Osteocyte (in vitro differentiated cells): Measurements from ENCODE around the gene NRCAM. TPM values are rescaled to one million over a fixed set of nuclear protein-coding genes. Genes with fewer than 3 reads are reported as not detected.
A peak's percentile ranks its signal among the peaks of the same experiment; 100 is the strongest.

Experiments
- DNase-seq: peaks from one replicate; pipeline ENCODE4 v3.0.0; 2021; ENCODE audit warnings: mixed read lengths; ENCODE audit not compliant: unreplicated experiment; ENCODE audit errors: extremely low spot score
- H3K27ac Mint-ChIP-seq: one replicate; pipeline ENCODE4 v1.8.0; 2021; ENCODE audit warnings: mild to moderate bottlenecking, mixed read lengths; ENCODE audit not compliant: unreplicated experiment
- H3K27me3 Mint-ChIP-seq: one replicate; pipeline ENCODE4 v1.8.0; 2021; ENCODE audit warnings: mixed read lengths; ENCODE audit not compliant: unreplicated experiment
- H3K36me3 Mint-ChIP-seq: one replicate; pipeline ENCODE4 v1.8.0; 2021; ENCODE audit warnings: mixed read lengths; ENCODE audit not compliant: unreplicated experiment
- H3K4me1 Mint-ChIP-seq: one replicate; pipeline ENCODE4 v1.8.0; 2021; ENCODE audit warnings: mixed read lengths; ENCODE audit not compliant: unreplicated experiment
- H3K4me3 Mint-ChIP-seq: one replicate; pipeline ENCODE4 v1.8.0; 2021; ENCODE audit warnings: mild to moderate bottlenecking, moderate library complexity, mixed read lengths; ENCODE audit not compliant: unreplicated experiment
- H3K9me3 Mint-ChIP-seq: one replicate; pipeline ENCODE4 v1.8.0; 2021; ENCODE audit warnings: mixed read lengths; ENCODE audit not compliant: unreplicated experiment
- total RNA-seq: library from RNA; stranded (reverse); gene quantifications from 2 replicates; pipeline ENCODE4 v1.2.1, GENCODE V29; 2021
- TF ChIP-seq, protein P1 (sequence below): fragments of 200-600 bp; sonication (generic); IDR thresholded peaks from 2 replicates; pipeline ENCODE4 v1.5.0; 2021; ENCODE audit warnings: antibody characterized with exemption, mild to moderate bottlenecking, moderate library complexity

The NRCAM gene
- total RNA-seq, 1 donor from 2014 or later: 81.8 TPM

DNA sequence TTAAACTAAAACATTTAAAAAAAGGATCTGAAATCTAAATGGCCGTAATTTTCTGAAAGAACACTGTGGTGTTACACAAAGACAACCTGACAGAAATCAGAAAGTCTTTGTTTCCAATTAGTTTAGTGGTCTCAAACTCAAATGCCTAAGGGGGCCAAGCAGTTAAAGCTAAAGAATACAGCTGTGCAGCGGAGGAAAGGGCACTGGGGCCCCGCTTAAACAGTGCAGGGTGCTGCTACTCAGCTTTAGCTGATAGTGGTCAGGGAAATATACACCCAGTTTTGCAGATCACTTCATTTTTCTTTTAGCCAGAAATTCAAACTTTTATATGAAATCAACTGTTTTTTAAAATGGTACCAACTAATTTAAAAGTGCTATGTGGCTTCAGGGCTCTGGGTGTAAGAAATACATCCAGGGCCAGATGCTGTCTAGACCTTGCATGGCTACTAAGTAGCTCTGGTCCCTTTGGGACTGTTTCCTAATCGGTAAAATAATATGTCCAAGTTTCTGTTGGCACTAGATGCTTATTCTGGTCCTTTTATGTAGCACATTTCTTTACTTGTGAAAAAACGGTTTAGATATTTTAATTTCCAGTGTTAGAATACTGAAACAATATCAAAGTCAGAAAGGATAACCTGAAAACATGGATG is 164.3 kb downstream of the NRCAM start:
- TF ChIP-seq, protein P1, sequence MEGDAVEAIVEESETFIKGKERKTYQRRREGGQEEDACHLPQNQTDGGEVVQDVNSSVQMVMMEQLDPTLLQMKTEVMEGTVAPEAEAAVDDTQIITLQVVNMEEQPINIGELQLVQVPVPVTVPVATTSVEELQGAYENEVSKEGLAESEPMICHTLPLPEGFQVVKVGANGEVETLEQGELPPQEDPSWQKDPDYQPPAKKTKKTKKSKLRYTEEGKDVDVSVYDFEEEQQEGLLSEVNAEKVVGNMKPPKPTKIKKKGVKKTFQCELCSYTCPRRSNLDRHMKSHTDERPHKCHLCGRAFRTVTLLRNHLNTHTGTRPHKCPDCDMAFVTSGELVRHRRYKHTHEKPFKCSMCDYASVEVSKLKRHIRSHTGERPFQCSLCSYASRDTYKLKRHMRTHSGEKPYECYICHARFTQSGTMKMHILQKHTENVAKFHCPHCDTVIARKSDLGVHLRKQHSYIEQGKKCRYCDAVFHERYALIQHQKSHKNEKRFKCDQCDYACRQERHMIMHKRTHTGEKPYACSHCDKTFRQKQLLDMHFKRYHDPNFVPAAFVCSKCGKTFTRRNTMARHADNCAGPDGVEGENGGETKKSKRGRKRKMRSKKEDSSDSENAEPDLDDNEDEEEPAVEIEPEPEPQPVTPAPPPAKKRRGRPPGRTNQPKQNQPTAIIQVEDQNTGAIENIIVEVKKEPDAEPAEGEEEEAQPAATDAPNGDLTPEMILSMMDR: no peak
- H3K4me1 Mint-ChIP-seq: peaks cover 50% of the 10 kb centered on the region
- H3K36me3 Mint-ChIP-seq: peaks cover 9% of the 10 kb centered on the region
- peaks cover 4% of the 10 kb centered on the region for H3K9me3 Mint-ChIP-seq
- peak overlapping the region; percentile 84 for H3K27ac Mint-ChIP-seq
- no peak overlapping the region for H3K4me3 Mint-ChIP-seq
- no peak for DNase-seq
- no peaks in the 10 kb centered on the region for H3K27me3 Mint-ChIP-seq

DNA sequence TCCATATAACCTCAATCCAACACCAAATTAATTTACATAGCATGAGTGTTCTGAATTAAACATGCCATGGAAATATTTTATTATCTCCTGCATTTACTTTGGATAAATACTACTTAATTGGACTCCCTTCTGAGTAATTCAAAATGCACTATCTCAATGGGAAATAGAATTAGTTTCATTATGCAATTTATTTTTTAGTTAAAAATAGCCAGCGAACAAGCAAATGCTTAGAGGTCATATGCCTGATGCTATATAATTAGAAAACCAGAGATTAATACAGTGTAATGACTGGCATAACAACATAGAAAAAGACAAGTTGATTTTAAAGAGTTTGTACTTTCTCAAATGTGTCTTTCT is 165.1 kb downstream of the NRCAM start:
- H3K9me3 Mint-ChIP-seq: peaks cover 4% of the 10 kb centered on the region
- peak overlapping the region; percentile 84 for H3K27ac Mint-ChIP-seq
- peaks cover 11% of the 10 kb centered on the region for H3K36me3 Mint-ChIP-seq
- no peak for DNase-seq
- H3K4me1 Mint-ChIP-seq: peaks cover 48% of the 10 kb centered on the region
- no peak overlapping the region for H3K4me3 Mint-ChIP-seq
- TF ChIP-seq, protein P1: no peak
- no peaks in the 10 kb centered on the region for H3K27me3 Mint-ChIP-seq

DNA sequence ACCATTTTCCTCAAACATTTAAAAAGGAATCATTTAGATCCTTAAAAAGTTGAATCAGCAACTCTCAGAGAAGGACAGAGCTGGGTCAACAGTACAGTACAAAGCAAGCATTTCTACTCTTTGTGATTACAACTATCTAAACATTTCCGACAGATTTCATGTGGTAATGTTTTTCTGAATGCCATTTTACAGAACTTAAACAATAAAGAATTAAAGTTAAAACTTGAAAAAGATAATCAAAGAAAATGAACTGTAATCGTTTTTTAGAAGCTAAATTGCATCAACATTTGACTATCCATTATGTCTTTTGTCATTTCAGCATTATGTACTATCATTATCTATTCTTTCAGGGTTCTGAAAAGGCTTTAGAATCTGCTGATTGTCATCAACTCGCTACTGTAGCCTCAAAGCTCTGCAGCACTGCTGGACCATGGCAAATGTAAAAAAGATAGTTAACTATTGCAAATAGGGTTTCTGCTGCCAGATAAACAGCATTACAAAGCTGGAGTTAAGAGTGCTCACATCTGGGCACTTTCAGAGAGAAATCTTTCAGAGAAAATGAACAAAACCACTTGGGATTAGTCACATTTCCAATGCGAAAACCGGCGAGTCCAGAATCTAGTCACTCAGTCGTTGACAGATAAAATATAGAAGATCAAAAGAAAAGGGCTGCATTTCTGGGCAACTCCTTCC is 165.6 kb downstream of the NRCAM start:
- Mint-ChIP-seq H3K27me3 (no peaks in the 10 kb centered on the region), H3K9me3 (peaks cover 4% of the 10 kb centered on the region)
- no peak for DNase-seq

DNA sequence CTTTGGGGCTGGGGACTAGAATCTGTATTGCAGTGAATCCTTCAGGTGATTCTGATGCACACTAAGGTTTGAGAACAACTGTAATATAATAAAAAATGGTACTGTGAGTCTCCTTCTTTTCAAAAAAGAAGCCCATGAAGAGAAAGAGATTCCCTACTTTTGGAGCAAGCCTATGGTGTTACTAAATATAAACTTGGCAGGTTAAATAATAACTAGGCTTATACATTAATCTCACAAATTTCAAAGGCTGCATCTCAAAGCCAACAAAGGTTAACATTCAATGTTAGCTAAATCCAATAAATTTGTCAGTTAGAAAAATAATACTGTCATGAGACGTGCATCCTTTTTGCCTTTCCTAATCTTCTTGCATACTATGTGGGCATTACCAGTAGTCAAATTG is 166.4 kb downstream of the NRCAM start:
- H3K4me3 Mint-ChIP-seq: no peak overlapping the region
- peaks cover 55% of the 10 kb centered on the region for H3K4me1 Mint-ChIP-seq
- peaks cover 11% of the 10 kb centered on the region for H3K36me3 Mint-ChIP-seq
- TF ChIP-seq, protein P1: no peak
- no peak for DNase-seq
- H3K27me3 Mint-ChIP-seq: no peaks in the 10 kb centered on the region
- peaks cover 4% of the 10 kb centered on the region for H3K9me3 Mint-ChIP-seq
- H3K27ac Mint-ChIP-seq: peak overlapping the region; percentile 83

More for the DNA sequence above, 165.6 kb downstream of the NRCAM start:
- Mint-ChIP-seq H3K36me3 (peaks cover 11% of the 10 kb centered on the region), H3K27ac (peak overlapping the region; percentile 83), H3K4me3 (no peak overlapping the region), H3K4me1 (peaks cover 48% of the 10 kb centered on the region)
- TF ChIP-seq, protein P1: no peak

DNA sequence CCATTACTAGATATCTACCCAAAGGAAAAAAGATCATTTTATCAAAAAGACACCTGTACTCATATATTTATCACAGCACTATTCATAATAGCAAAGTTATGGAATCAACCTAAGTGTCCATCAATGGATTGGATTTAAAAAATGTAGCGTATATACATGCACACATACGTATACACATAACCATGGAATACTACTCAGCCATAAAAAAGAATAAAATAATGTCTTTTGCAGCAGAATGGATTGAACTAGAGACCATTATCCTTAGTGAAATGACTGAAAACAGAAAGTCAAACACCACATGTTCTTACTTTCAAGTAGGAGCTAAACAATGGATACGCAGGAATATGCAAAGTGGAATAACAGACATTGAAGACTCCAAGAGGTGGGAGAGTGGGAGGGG is 168.4 kb downstream of the NRCAM start:
- H3K4me1 Mint-ChIP-seq: peaks cover 53% of the 10 kb centered on the region
- no peak overlapping the region for H3K4me3 Mint-ChIP-seq
- TF ChIP-seq, protein P1: no peak
- H3K9me3 Mint-ChIP-seq: peaks cover 4% of the 10 kb centered on the region
- H3K27ac Mint-ChIP-seq: no peak overlapping the region
- H3K27me3 Mint-ChIP-seq: no peaks in the 10 kb centered on the region
- H3K36me3 Mint-ChIP-seq: peaks cover 11% of the 10 kb centered on the region
- DNase-seq: no peak
